ENCODE results near the gene ADAM12. TPM values are rescaled to one million over a fixed set of nuclear protein-coding genes. Genes with fewer than 3 reads are reported as not detected.

The ADAM12 gene
- total RNA-seq, 1 experiment from 2014 or later = 16.8 TPM

- Histone ChIP-seq H3K27ac (no peak overlapping the region), H3K79me2 (ENCODE audit: low read depth) (no peaks in the 10 kb centered on the region), H3K27me3 (ENCODE audit: insufficient read depth, low read depth) (no peaks in the 10 kb centered on the region), H3K4me3 (no peak overlapping the region), H3K36me3 (ENCODE audit: low read depth) (no peaks in the 10 kb centered on the region), H3K4me2 (no peak overlapping the region), H3K4me1 (replicated peaks; ENCODE audit: insufficient read depth) (no peaks in the 10 kb centered on the region), H3K9me2 (ENCODE audit: insufficient read depth) (no peaks in the 10 kb centered on the region), H3K9me3 (ENCODE audit: insufficient read depth, low read depth) (no peaks in the 10 kb centered on the region), H4K20me1 (ENCODE audit: insufficient read depth) (no peaks in the 10 kb centered on the region), H2AFZ (no peak overlapping the region), H3F3A (ENCODE audit: insufficient read depth, low read depth) (no peaks in the 10 kb centered on the region)
- CTCF ChIA-PET = no interaction called here
- intact Hi-C loops (cut with micrococcal nuclease; ENCODE audit: unreplicated experiment) = no loop called here
- no TSS peak for BruUV-seq (replicated peaks)
- DNase-seq = no peak
- TF ChIP-seq EZH2 (IDR thresholded peaks at IDR 0.05; ENCODE audit: low read depth) = no peak
- no peak for TF ChIP-seq CTCF (conservative IDR thresholded peaks at IDR 0.05)
- POLR2A ChIA-PET (ENCODE audit: unreplicated experiment) = no interaction called here
These were observed 85.9 kb downstream of the ADAM12 start for GRCh38 chr10:126302476-126302756.

- Histone ChIP-seq H3K79me2 (ENCODE audit: low read depth) (no peaks in the 10 kb centered on the region), H3K9me2 (ENCODE audit: insufficient read depth) (no peaks in the 10 kb centered on the region), H3K27me3 (ENCODE audit: insufficient read depth, low read depth) (no peaks in the 10 kb centered on the region), H3F3A (ENCODE audit: insufficient read depth, low read depth) (no peaks in the 10 kb centered on the region), H3K4me1 (replicated peaks; ENCODE audit: insufficient read depth) (no peaks in the 10 kb centered on the region), H3K36me3 (ENCODE audit: low read depth) (no peaks in the 10 kb centered on the region), H3K4me3 (no peak overlapping the region), H2AFZ (no peak overlapping the region), H4K20me1 (ENCODE audit: insufficient read depth) (no peaks in the 10 kb centered on the region), H3K9me3 (ENCODE audit: insufficient read depth, low read depth) (no peaks in the 10 kb centered on the region), H3K4me2 (no peak overlapping the region), H3K27ac (no peak overlapping the region)
- CTCF ChIA-PET = no interaction called here
- no peak for DNase-seq
- intact Hi-C loops (cut with micrococcal nuclease; ENCODE audit: unreplicated experiment) = no loop called here
- POLR2A ChIA-PET (ENCODE audit: unreplicated experiment) = no interaction called here
- BruUV-seq (replicated peaks) = no TSS peak
- TF ChIP-seq EZH2 (IDR thresholded peaks at IDR 0.05; ENCODE audit: low read depth) = no peak
- no peak for TF ChIP-seq CTCF (conservative IDR thresholded peaks at IDR 0.05)
These were observed 86.4 kb downstream of the ADAM12 start for GRCh38 chr10:126301701-126302475.

- Histone ChIP-seq H4K20me1 (ENCODE audit: insufficient read depth) (no peaks in the 10 kb centered on the region), H3K27ac (no peak overlapping the region), H3K27me3 (ENCODE audit: insufficient read depth, low read depth) (no peaks in the 10 kb centered on the region), H3K4me2 (no peak overlapping the region), H3K9me3 (ENCODE audit: insufficient read depth, low read depth) (no peaks in the 10 kb centered on the region), H3K36me3 (ENCODE audit: low read depth) (no peaks in the 10 kb centered on the region), H3K4me3 (no peak overlapping the region), H3K4me1 (replicated peaks; ENCODE audit: insufficient read depth) (no peaks in the 10 kb centered on the region), H2AFZ (no peak overlapping the region), H3K9me2 (ENCODE audit: insufficient read depth) (no peaks in the 10 kb centered on the region), H3F3A (ENCODE audit: insufficient read depth, low read depth) (no peaks in the 10 kb centered on the region), H3K79me2 (ENCODE audit: low read depth) (no peaks in the 10 kb centered on the region)
- CTCF ChIA-PET = no interaction called here
- TF ChIP-seq EZH2 (IDR thresholded peaks at IDR 0.05; ENCODE audit: low read depth) = no peak
- TF ChIP-seq CTCF (conservative IDR thresholded peaks at IDR 0.05) = no peak
- intact Hi-C loops (cut with micrococcal nuclease; ENCODE audit: unreplicated experiment) = no loop called here
- DNase-seq = no peak
- POLR2A ChIA-PET (ENCODE audit: unreplicated experiment) = no interaction called here
- BruUV-seq (replicated peaks) = no TSS peak
These were observed 93.8 kb downstream of the ADAM12 start for GRCh38 chr10:126294451-126294850.
